GM12875 (cell line): ENCODE data around the gene FUBP3.
A peak's percentile ranks its signal among the peaks of the same experiment; 100 is the strongest.

ENCODE experiments used
- H3K4me3 ChIP-seq: one replicate; pipeline ENCODE4 v1.5.1; 2011; ENCODE audit warnings: low read depth, low read length, control low read depth
- TF ChIP-seq, protein P1 (sequence below): IDR thresholded peaks from 2 replicates; pipeline ENCODE4 v1.5.1; 2011; ENCODE audit warnings: low read depth, mild to moderate bottlenecking, control low read depth, inconsistent platforms, low read length, moderate library complexity, borderline replicate concordance; ENCODE audit not compliant: insufficient read depth

FUBP3 gene

DNA sequence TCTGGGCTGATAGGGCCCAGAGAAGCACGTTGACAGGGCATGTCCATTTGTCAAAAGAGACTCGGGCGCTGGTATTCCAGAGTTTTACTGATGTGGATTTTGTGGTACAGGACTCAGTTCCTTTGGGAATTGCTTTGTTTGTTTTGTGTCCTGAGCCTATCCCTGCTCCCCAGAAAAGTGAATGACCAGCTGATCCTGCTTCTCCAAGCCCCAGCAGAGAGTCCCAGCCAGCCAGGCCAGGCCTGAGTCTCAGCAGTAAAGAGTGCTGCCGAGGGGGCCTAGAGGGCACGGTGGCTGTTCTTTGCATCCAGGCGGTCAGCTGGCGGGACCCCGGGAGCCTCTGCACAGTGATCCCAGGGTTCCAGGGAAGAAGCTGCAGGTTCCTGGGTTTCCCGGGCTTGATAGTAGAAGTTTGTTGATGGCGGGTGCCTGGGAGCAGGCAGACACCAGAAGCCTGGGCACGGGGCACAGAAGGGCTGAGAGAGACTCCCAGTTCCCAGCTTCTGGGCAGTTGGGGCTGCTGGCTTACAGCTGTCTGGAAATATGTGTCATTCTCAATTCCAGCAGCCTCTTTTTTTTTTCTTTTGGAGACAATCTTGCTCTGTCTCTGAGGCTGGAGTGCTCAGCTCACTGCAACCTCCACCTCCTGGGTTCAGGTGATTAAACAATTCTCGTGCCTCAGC, 93.7 kb downstream of the FUBP3 start:
- TF ChIP-seq, protein P1, sequence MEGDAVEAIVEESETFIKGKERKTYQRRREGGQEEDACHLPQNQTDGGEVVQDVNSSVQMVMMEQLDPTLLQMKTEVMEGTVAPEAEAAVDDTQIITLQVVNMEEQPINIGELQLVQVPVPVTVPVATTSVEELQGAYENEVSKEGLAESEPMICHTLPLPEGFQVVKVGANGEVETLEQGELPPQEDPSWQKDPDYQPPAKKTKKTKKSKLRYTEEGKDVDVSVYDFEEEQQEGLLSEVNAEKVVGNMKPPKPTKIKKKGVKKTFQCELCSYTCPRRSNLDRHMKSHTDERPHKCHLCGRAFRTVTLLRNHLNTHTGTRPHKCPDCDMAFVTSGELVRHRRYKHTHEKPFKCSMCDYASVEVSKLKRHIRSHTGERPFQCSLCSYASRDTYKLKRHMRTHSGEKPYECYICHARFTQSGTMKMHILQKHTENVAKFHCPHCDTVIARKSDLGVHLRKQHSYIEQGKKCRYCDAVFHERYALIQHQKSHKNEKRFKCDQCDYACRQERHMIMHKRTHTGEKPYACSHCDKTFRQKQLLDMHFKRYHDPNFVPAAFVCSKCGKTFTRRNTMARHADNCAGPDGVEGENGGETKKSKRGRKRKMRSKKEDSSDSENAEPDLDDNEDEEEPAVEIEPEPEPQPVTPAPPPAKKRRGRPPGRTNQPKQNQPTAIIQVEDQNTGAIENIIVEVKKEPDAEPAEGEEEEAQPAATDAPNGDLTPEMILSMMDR, result no peak

DNA sequence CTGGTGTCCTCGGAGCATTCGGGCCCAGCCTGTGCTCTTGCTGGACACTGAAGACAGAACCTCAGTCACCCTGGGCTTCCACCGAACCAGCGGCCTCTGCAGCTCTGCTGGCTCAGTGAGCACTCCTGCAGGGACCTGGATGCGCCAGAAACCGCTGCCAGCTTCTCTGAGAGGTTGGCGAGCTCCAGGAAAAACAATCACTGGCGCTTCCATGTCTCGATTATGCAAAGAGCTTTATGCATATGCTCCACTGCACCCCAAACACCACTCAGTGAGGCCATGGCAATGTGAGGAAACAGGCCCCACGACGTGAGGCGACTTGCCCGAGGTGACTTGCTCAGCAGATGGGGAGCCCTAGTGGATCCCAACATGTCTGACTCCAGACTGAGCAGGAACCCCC, 96.0 kb downstream of the FUBP3 start:
- no peak overlapping the region for H3K4me3 ChIP-seq
- TF ChIP-seq, protein P1, result no peak

More for the DNA sequence above, 93.7 kb downstream of the FUBP3 start:
- no peak overlapping the region for H3K4me3 ChIP-seq

GRCh38 chr9:130677252-130677651, 97.9 kb downstream of the FUBP3 start:
- no peak overlapping the region for H3K4me3 ChIP-seq
- TF ChIP-seq, protein P1, result no peak

DNA sequence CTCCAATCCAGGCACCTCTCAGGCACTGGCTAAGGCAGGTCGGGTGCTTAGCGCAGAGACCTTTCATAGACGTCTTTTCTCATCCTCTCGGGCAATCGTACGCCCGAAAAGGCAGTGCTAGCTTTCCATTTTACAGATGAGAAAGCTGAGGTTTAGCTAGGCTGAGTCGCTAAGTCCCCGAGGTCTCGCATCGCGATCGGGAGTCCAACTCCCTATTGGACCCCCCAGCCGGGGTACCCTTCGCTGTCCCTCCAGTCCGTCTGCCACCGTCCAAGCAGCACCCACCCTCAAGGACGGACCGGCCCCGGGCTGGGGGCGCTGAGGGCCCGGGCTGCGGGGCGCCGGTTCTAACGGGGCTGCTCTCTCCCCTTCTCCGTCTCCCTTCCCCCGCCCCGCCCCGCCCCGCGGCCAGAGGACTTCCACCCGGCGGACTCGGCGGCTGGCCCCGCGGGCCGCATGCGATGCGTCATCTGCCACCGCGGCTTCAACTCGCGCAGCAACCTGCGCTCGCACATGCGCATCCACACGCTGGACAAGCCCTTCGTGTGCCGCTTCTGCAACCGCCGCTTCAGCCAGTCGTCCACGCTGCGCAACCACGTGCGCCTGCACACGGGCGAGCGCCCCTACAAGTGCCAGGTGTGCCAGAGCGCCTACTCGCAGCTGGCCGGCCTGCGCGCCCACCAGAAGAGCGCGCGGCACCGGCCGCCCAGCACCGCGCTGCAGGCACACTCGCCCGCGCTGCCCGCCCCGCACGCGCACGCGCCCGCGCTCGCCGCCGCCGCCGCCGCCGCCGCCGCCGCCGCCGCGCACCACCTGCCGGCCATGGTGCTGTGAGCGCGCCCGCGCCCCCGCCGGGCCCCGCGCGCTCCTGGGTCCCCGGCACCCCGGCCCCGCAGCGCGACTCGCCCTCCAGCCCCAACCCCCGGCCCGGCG, 101.7 kb downstream of the FUBP3 start:
- peak overlapping the region; percentile 49 for H3K4me3 ChIP-seq
- TF ChIP-seq, protein P1, result no peak

- TF ChIP-seq, protein P1, result no peak
- H3K4me3 ChIP-seq, result peak overlapping the region; percentile 49
Measured at GRCh38 chr9:130681769-130682420, 102.5 kb downstream of the FUBP3 start.

DNA sequence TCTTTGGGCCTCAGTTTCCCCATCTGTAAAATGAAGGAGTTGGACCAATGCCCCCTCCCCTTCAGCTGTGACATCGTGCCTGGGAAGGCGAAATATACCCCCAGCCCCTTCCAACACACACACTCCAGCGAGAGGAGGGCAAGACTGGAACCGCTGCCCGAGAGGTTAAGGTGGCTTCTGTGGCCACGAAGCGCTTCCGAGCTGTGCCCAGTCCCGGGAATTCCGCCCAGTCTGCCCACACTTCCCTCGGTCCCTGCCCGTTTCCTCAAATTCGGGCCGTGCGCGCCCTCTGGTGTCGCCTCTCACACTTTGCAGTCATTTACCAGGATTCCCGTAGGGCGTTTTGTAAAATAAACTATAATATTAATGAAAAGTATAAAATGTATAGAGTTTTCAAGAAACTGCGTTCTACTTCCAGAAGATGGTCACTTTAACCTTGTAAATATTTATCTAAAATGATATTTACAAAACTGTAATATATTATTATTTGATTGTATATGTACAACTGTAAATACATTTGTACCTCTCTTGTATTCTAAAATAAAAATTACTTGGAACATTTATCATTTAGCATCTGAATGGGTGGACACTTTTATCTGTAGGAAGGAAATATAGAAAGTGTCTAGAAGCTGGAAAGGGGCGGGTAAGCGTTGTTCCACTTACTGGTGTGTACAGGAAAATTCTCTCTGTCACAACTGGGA, 103.2 kb downstream of the FUBP3 start:
- H3K4me3 ChIP-seq, result no peak overlapping the region
- TF ChIP-seq, protein P1, result peak; percentile 71
